ENCODE data around the gene GPR42.
"Not testable (repeated sequence)": the region's sequence is repeated elsewhere in the genome, so short reads cannot be mapped to it uniquely, and the experiment has no call there.

The GPR42 gene

GRCh38 chr19:35347171-35347929 is 23.5 kb upstream of the GPR42 start, which contains the start of gene FFAR1:
Gene FFAR1, plus strand, starts transcription at chr19:35347902. Its CDS starts 3,650 bp downstream, at chr19:35351552.
- no peak for DNase-seq (ENCODE audit: low spot score)

DNA sequence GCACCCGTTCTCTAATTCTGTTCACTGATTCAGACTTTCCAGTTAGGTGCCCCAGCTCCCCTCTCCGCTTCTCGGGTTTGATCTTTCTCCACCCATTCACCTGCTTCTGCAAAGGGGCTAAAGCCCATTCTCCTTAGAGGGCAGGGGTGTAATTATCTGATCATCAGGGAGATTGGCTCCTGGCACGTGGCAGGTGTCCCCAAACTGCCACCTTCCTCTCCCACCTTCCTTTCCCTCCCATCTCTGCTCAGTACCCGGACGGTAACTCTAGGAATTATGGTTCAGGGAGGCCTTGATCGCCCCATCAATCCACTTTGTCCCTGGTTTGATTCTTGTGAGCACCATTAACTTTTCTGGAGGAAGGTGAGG is 23.0 kb upstream of the GPR42 start:
- DNase-seq (ENCODE audit: low spot score): no peak

GRCh38 chr19:35348911-35349611 is 21.8 kb upstream of the GPR42 start:
- no peak for DNase-seq (ENCODE audit: low spot score)

DNA sequence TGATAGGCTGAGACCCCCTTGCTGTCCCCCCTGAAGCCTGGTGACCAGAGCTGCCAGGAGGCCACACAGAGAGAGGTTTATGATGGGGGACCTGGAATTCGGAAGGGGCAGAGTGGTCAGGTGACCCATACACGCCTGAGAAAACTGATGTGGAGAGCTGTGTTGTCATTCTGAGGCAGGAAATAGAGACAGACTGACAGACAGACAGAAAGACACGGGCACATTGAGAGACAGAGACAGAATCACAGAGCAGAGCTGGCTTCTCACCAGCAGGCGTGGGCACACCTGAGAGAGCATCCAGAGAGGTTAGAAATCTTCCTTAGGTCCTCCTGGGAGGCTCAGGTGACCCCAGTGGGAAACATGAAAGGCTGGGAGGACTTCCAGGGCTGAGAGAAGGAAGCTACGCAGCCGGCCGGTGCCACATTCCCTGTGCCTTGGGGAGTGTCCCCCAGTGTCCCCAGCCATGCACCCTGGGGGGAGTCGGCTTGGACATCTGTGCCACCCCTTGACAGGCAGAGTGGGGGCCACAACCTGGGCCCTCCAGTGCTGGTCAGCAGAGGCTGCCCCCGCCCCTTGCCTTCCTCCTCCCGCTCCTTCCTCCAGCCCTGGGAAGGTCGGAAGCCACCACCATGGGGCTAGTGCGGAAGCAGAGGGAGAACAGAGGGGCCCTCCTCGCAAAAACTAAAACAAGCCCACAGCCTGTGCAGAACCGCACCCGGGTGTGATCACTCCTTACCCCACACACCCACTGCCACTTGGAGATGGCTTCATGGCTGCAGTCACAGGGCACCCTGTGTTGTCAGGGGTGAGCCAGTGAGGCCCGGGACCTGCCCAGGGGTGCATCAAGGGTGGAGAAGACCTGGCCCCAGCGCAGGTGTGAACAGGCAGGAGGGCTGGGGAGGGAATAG is 21.0 kb upstream of the GPR42 start:
- DNase-seq (ENCODE audit: low spot score): no peak

- no peak for DNase-seq (ENCODE audit: low spot score)
Observed at GRCh38 chr19:35350591-35350990, 20.3 kb upstream of the GPR42 start.

GRCh38 chr19:35351411-35352176 is 19.3 kb upstream of the GPR42 start:
- DNase-seq (ENCODE audit: low spot score): no peak

GRCh38 chr19:35352177-35352447 is 18.8 kb upstream of the GPR42 start:
- DNase-seq (ENCODE audit: low spot score): no peak

GRCh38 chr19:35352448-35353304 is 18.2 kb upstream of the GPR42 start:
- DNase-seq (ENCODE audit: low spot score): peak; percentile 87

DNA sequence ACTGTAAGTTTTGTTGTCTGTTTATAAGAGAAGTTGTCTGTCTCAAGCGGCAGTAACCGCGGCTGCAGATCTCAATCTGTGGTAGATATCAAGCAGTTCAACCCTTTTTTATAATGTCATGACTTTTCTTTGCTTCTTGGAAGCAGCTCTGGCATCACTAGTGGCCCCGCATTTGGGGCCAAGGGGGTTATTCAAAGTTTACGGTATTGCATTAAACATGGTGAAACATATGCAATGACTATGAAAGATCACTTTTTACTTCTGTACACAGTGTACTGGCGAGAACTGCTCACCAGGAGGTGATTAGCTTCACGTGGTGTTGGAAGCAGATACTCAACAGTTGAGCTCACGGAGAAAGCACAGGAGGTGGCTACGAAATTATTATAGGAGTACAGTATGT is 17.2 kb upstream of the GPR42 start:
- no peak for DNase-seq (ENCODE audit: low spot score)

DNA sequence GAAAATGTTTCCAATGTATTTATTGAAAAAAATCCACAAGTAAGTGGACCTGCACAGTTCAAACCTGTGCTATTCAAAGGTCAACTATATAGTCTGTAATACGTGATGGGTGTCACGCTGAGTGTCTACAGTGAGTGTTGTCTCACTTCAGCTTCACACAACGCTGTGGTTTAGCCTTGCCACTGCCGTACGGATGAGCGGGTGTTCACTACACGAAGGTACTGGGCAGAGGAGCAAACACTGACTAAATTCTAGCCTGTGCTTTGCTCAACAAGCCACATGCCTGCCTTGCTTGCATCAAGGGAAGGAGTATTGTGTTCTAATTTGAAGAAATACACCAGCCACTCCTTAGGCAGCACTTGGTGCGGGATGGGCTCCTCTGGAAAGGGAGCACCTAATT is 16.0 kb upstream of the GPR42 start:
- no peak for DNase-seq (ENCODE audit: low spot score)

DNA sequence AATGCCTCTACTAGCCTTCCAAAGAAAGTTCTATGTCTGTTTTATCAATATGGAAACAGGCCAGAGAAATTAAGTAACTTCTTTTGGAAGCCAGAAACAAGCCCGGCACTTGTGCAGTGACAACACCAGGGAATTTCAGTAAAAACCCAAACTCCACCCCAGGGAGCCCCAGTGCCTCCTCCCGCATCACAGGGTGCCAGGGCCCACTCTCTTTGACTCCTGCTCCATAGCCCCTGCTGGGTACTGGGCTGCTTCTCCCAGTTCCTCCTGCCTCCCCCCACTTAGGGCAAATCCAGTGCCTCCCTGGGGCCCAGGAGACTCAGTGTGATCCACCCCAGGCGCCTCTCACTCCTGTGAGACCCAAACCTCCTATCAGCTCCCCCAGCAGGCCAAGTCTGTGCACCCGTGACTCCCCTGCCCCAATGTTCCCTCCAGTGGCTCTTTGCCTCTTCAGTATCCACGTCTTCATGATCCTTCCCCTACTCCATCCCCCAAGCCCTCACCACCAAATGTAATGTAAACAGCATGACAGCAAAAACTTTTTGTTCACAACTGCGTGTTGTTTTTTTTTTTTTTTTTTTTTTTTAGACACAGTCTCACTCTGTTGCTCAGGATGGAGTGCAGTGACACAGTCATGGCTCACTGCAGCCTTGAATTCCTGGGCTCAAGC is 14.9 kb upstream of the GPR42 start:
- DNase-seq (ENCODE audit: low spot score): no peak

DNA sequence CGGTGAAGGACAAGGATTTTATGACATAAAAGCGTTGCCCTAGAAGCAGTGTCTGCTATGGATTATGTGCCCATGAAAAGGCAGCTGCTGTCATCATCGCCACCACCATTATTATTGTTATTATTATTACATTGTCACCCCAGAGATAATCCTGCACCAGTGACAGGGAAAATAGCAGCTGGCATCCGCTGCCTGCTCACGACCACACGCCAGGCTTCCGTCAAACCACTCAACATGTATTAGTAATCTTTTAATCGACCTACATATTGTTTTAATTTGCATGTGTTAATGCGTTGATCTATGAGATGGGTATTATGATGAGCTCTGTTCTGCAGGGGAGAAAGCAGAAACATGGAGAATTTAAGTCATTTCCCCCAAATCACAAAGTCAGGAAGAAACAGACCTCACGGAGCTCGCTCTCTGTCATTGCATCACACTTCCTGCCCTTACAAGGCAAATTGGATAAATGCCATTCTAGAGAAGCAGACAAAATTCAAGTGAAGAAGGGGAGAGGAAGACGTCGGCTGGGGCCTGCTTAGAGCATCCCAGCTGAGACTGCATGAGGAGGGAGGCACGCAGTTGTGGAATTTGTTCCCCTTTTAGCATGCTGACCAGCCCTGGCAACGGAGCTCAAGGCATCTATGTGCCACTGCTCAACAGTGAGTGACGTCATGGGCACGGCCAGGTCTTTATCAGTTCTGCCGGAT is 12.8 kb upstream of the GPR42 start, which contains the start of gene FFAR3:
TSS of gene FFAR3 (plus strand) at position 594 of the 707 bp plus-strand sequence. CDS start 431 bp downstream, outside the sequence.
- peak; percentile 50 for DNase-seq (ENCODE audit: low spot score)

- not testable (repeated sequence) for DNase-seq (ENCODE audit: low spot score)
Observed at GRCh38 chr19:35358834-35359233, 12.0 kb upstream of the GPR42 start.

- DNase-seq (ENCODE audit: low spot score): not testable (repeated sequence)
Observed at GRCh38 chr19:35359395-35359794, 11.5 kb upstream of the GPR42 start.

GRCh38 chr19:35360081-35360480 is 10.8 kb upstream of the GPR42 start:
- not testable (repeated sequence) for DNase-seq (ENCODE audit: low spot score)

- no peak for DNase-seq (ENCODE audit: low spot score)
Observed at GRCh38 chr19:35360880-35361420, 9.9 kb upstream of the GPR42 start.

GRCh38 chr19:35362261-35363000 is 8.4 kb upstream of the GPR42 start:
- DNase-seq (ENCODE audit: low spot score): no peak

GRCh38 chr19:35363001-35363590 is 7.8 kb upstream of the GPR42 start:
- no peak for DNase-seq (ENCODE audit: low spot score)
